Testis (tissue), 3 donors: ENCODE data around the gene DTX2. TPM values are rescaled to one million over a fixed set of nuclear protein-coding genes. Genes with fewer than 3 reads are reported as not detected.
"Not testable (repeated sequence)": the region's sequence is repeated elsewhere in the genome, so short reads cannot be mapped to it uniquely, and the experiment has no call there.

Source experiments
- DNase-seq: peaks from one replicate; pipeline ENCODE4 v3.0.0-alpha.2; 2019
- H3K27ac ChIP-seq, 2 donors: fragments of 200-600 bp; sonication (generic); one replicate each; pipeline ENCODE4 v1.5.1; 2019
- H3K27me3 ChIP-seq: fragments of 200-600 bp; sonication (generic); one replicate; pipeline ENCODE4 v1.5.1; 2019
- H3K36me3 ChIP-seq: fragments of 200-600 bp; sonication (generic); one replicate; pipeline ENCODE4 v1.5.1; 2017; ENCODE audit warnings: low read depth; ENCODE audit errors: missing control alignments
- H3K4me1 ChIP-seq: fragments of 200-600 bp; sonication (generic); one replicate; pipeline ENCODE4 v1.5.1; 2019
- H3K4me3 ChIP-seq, 2 donors: fragments of 200-600 bp; sonication (generic); one replicate each; pipeline ENCODE4 v1.5.1; 2017 to 2019
- H3K9me3 ChIP-seq: fragments of 200-600 bp; sonication (generic); one replicate; pipeline ENCODE4 v1.5.1; 2017
- CTCF ChIP-seq, 3 experiments: fragments of 450-650 bp in 2 of 3; fragments of 200-600 bp in 1 of 3; sonication (generic) in 1 of 3; IDR thresholded peaks; one replicate each; pipeline ENCODE4 v1.5.1; 2016 to 2019; ENCODE audit warnings: antibody characterized with exemption in 3 of 3, mild to moderate bottlenecking in 2 of 3, moderate library complexity in 1 of 3
- WGBS, 2 donors: methylation state at CpG; one replicate each; pipeline ENCODE4 v1.1.5; 2018; 5-methylcytosine and 5-hydroxymethylcytosine counted together
- intact Hi-C: fragments of 100-400 bp; cut with DNase I; formaldehyde crosslinking; loops from one replicate; pipeline ENCODE4 v1.15.1; 2023; ENCODE audit warnings: low total_unique reads
- polyA plus RNA-seq: library from polyadenylated mRNA; stranded (reverse); fragments of 350-450 nt; fragmentation: Illumina TruSeq; extraction: RNeasy Lipid Tissue Mini Kit (QIAGEN cat#74804); gene quantifications from one replicate; pipeline ENCODE4 v1.2.3, GENCODE V29; 2014; ENCODE audit warnings: low read depth, low replicate concordance; ENCODE audit not compliant: insufficient read depth
- total RNA-seq, 2 donors: library from RNA; depleted of rRNA; stranded (reverse); fragments of >200 nt; gene quantifications; one replicate each; pipeline ENCODE4 v1.2.3, GENCODE V29; 2016

The DTX2 gene
- total and polyA plus RNA-seq, 3 donors from 2014 or later = 65.1 to 239 (median 200) TPM

GRCh38 chr7:76437873-76438272 is 23.6 kb upstream of the DTX2 start:
- intact Hi-C loops, H3K36me3 ChIP-seq, H3K27me3 ChIP-seq, H3K4me1 ChIP-seq, H3K9me3 ChIP-seq, H3K4me3 ChIP-seq, H3K27ac ChIP-seq: not testable (repeated sequence)
- peak; percentile 85 for DNase-seq
- peak in 2 of 3 experiments; percentile 42 to 73 for TF ChIP-seq CTCF (IDR thresholded peaks at IDR 0.05)
- WGBS, 2 donors = 55% methylated on average over 2 of the region's 2 CpGs; no CpG with 5 or more reads in 1 of the 2 donors

- H3K4me1 ChIP-seq, DNase-seq, H3K27ac ChIP-seq, H3K4me3 ChIP-seq, H3K27me3 ChIP-seq, H3K9me3 ChIP-seq, intact Hi-C loops, H3K36me3 ChIP-seq: not testable (repeated sequence)
- 60 to 100% methylated on average over 1 of the region's 7 CpGs for WGBS, 2 donors
These were observed 22.2 kb upstream of the DTX2 start for GRCh38 chr7:76439120-76439888.

GRCh38 chr7:76440404-76440803 is 21.1 kb upstream of the DTX2 start:
- H3K36me3 ChIP-seq, H3K9me3 ChIP-seq, DNase-seq, H3K4me3 ChIP-seq, H3K4me1 ChIP-seq, intact Hi-C loops, H3K27ac ChIP-seq, H3K27me3 ChIP-seq: not testable (repeated sequence)
- 83 to 97% methylated on average over 2 to 4 of the region's 4 CpGs for WGBS, 2 donors

- H3K36me3 ChIP-seq, H3K27me3 ChIP-seq, H3K4me3 ChIP-seq, intact Hi-C loops, DNase-seq, H3K9me3 ChIP-seq, H3K27ac ChIP-seq, H3K4me1 ChIP-seq: not testable (repeated sequence)
- 60 to 91% methylated on average over 1 of the region's 10 CpGs for WGBS, 2 donors
These were observed 19.7 kb upstream of the DTX2 start for GRCh38 chr7:76441792-76442191.

- H3K27me3 ChIP-seq, H3K36me3 ChIP-seq, H3K27ac ChIP-seq, H3K4me1 ChIP-seq, DNase-seq, intact Hi-C loops, H3K4me3 ChIP-seq, H3K9me3 ChIP-seq: not testable (repeated sequence)
- WGBS, 2 donors = 84 to 92% methylated on average over 2 to 5 of the region's 5 CpGs
These were observed 18.7 kb upstream of the DTX2 start for GRCh38 chr7:76442664-76443446.

- 80 to 83% methylated on average over 5 to 11 of the region's 12 CpGs for WGBS, 2 donors
- H3K27me3 ChIP-seq, H3K4me3 ChIP-seq, H3K4me1 ChIP-seq, H3K9me3 ChIP-seq, H3K27ac ChIP-seq, H3K36me3 ChIP-seq, intact Hi-C loops, DNase-seq: not testable (repeated sequence)
These were observed 17.7 kb upstream of the DTX2 start for GRCh38 chr7:76443846-76444245.

- peak; percentile 84 for DNase-seq
- H3K9me3 ChIP-seq, H3K4me1 ChIP-seq, H3K36me3 ChIP-seq, H3K4me3 ChIP-seq, H3K27me3 ChIP-seq, H3K27ac ChIP-seq, intact Hi-C loops: not testable (repeated sequence)
- 17 to 31% methylated on average over 4 of the region's 5 CpGs for WGBS, 2 donors
These were observed 15.9 kb upstream of the DTX2 start for GRCh38 chr7:76445577-76446008.

GRCh38 chr7:76457017-76457416 is 4.5 kb upstream of the DTX2 start:
- H3K27me3 ChIP-seq, H3K4me1 ChIP-seq, H3K27ac ChIP-seq, DNase-seq, H3K4me3 ChIP-seq, H3K9me3 ChIP-seq, H3K36me3 ChIP-seq, intact Hi-C loops: not testable (repeated sequence)
- WGBS, 2 donors = no CpG with 5 or more reads among the region's 4 CpGs

GRCh38 chr7:76458504-76458903 is 3.0 kb upstream of the DTX2 start:
- H3K4me1 ChIP-seq, H3K27ac ChIP-seq, H3K36me3 ChIP-seq, H3K9me3 ChIP-seq, H3K27me3 ChIP-seq, intact Hi-C loops, DNase-seq, H3K4me3 ChIP-seq: not testable (repeated sequence)
- WGBS, 2 donors = 27 to 43% methylated on average over 1 to 2 of the region's 4 CpGs

GRCh38 chr7:76460767-76461166 is 742 bp upstream of the DTX2 start:
- H3K4me1 ChIP-seq, intact Hi-C loops, H3K27me3 ChIP-seq, H3K27ac ChIP-seq, H3K9me3 ChIP-seq, H3K36me3 ChIP-seq, DNase-seq, H3K4me3 ChIP-seq: not testable (repeated sequence)
- WGBS, 2 donors = 47 to 61% methylated on average over 13 to 15 of the region's 20 CpGs

GRCh38 chr7:76462271-76462882 is 868 bp downstream of the DTX2 start:
- H3K36me3 ChIP-seq, intact Hi-C loops, H3K4me3 ChIP-seq, H3K27me3 ChIP-seq, H3K9me3 ChIP-seq, DNase-seq, H3K27ac ChIP-seq, H3K4me1 ChIP-seq: not testable (repeated sequence)
- WGBS, 2 donors = no CpG with 5 or more reads among the region's 17 CpGs
